Keratinocyte (primary cell): Measurements from ENCODE around the gene SLC16A14.

ENCODE experiments used
- CTCF ChIP-seq, 3 experiments: IDR thresholded peaks in 1 of 3; conservative IDR thresholded peaks in 1 of 3; optimal IDR thresholded peaks in 1 of 3; 2 replicates in 2 of 3; 3 replicates in 1 of 3; pipeline versions ENCODE3 to v1.5.1; 2011; ENCODE audit warnings: low read length in 3 of 3, mild to moderate bottlenecking in 3 of 3, moderate library complexity in 2 of 3, control low read depth in 1 of 3, inconsistent platforms in 1 of 3; ENCODE audit not compliant: insufficient read depth in 2 of 3; ENCODE audit errors: extremely low read depth in 1 of 3
- EZH2 ChIP-seq: IDR thresholded peaks from one replicate; pipeline ENCODE4 v1.6.1; 2012; ENCODE audit warnings: inconsistent platforms, mild to moderate bottlenecking, low read length, moderate library complexity

GRCh38 chr2:230042195-230042594 is 26.5 kb downstream of the SLC16A14 start:
- TF ChIP-seq EZH2 (no peak), CTCF (optimal IDR thresholded peaks at IDR 0.05 in 1 of 3, IDR thresholded peaks at IDR 0.05 in 1 of 3, conservative IDR thresholded peaks at IDR 0.05 in 1 of 3; ENCODE audit: extremely low read depth in 1 of 3, insufficient read depth in 2 of 3, low read length in 3 of 3) (no peak)
